ENCODE data around the gene RDX.
"Not testable (repeated sequence)": the region's sequence is repeated elsewhere in the genome, so short reads cannot be mapped to it uniquely, and the experiment has no call there.

RDX gene

GRCh38 chr11:110308071-110308470 is 11.7 kb upstream of the RDX start:
- H3K4me3 ChIP-seq (ENCODE audit: low read length), result no peak overlapping the region
- H3K9me2 ChIP-seq (replicated peaks; ENCODE audit: insufficient read depth, low read length), result no peaks in the 10 kb centered on the region
- DNase-seq, result no peak
- no peaks in the 10 kb centered on the region for H3K4me1 ChIP-seq (ENCODE audit: low read length)
- H3K27ac ChIP-seq (ENCODE audit: low read length), result no peak overlapping the region
- H3K4me2 ChIP-seq (ENCODE audit: low read depth, low read length), result no peak overlapping the region
- H2AFZ ChIP-seq (ENCODE audit: low read length), result no peak overlapping the region
- no peaks in the 10 kb centered on the region for H3F3A ChIP-seq (ENCODE audit: insufficient read depth, low read length)
- H3K27me3 ChIP-seq (replicated peaks; ENCODE audit: insufficient read depth, low read length), result no peaks in the 10 kb centered on the region
- H3K9me3 ChIP-seq (replicated peaks; ENCODE audit: insufficient read depth, low read length), result no peaks in the 10 kb centered on the region
- H3K9ac ChIP-seq (ENCODE audit: low read length), result no peak overlapping the region
- no peak for TF ChIP-seq CTCF (IDR thresholded peaks at IDR 0.05; ENCODE audit: low read length)
- TF ChIP-seq EZH2 (optimal IDR thresholded peaks at IDR 0.05; ENCODE audit: low read depth, low read length), result no peak
- TF ChIP-seq EZH2phosphoT487 (IDR thresholded peaks at IDR 0.05; ENCODE audit: low read length), result no peak
- no peaks in the 10 kb centered on the region for H3K36me3 ChIP-seq (replicated peaks; ENCODE audit: insufficient read depth, low read length)
- H4K20me1 ChIP-seq (ENCODE audit: insufficient read depth, low read length), result no peaks in the 10 kb centered on the region
- no peaks in the 10 kb centered on the region for H3K79me2 ChIP-seq (ENCODE audit: low read length)

- H2AFZ ChIP-seq (ENCODE audit: low read length); H3K79me2 ChIP-seq (ENCODE audit: low read length); H3K9me2 ChIP-seq (replicated peaks; ENCODE audit: insufficient read depth, low read length); H3K27ac ChIP-seq (ENCODE audit: low read length); H3K9ac ChIP-seq (ENCODE audit: low read length); H3K36me3 ChIP-seq (replicated peaks; ENCODE audit: insufficient read depth, low read length); H4K20me1 ChIP-seq (ENCODE audit: insufficient read depth, low read length); H3K4me2 ChIP-seq (ENCODE audit: low read depth, low read length); H3F3A ChIP-seq (ENCODE audit: insufficient read depth, low read length); H3K9me3 ChIP-seq (replicated peaks; ENCODE audit: insufficient read depth, low read length); H3K4me3 ChIP-seq (ENCODE audit: low read length); H3K27me3 ChIP-seq (replicated peaks; ENCODE audit: insufficient read depth, low read length); H3K4me1 ChIP-seq (ENCODE audit: low read length); DNase-seq: not testable (repeated sequence)
Observed at GRCh38 chr11:110306019-110306388, 9.6 kb upstream of the RDX start.

- Histone ChIP-seq H3K36me3 (replicated peaks; ENCODE audit: insufficient read depth, low read length) (no peaks in the 10 kb centered on the region), H3K27me3 (replicated peaks; ENCODE audit: insufficient read depth, low read length) (no peaks in the 10 kb centered on the region), H3K27ac (ENCODE audit: low read length) (no peak overlapping the region), H3K4me2 (ENCODE audit: low read depth, low read length) (no peak overlapping the region), H2AFZ (ENCODE audit: low read length) (no peak overlapping the region), H3K79me2 (ENCODE audit: low read length) (no peaks in the 10 kb centered on the region), H3K9me2 (replicated peaks; ENCODE audit: insufficient read depth, low read length) (no peaks in the 10 kb centered on the region), H3K4me3 (ENCODE audit: low read length) (no peak overlapping the region), H3F3A (ENCODE audit: insufficient read depth, low read length) (no peaks in the 10 kb centered on the region), H3K4me1 (ENCODE audit: low read length) (no peaks in the 10 kb centered on the region), H3K9ac (ENCODE audit: low read length) (no peak overlapping the region), H3K9me3 (replicated peaks; ENCODE audit: insufficient read depth, low read length) (no peaks in the 10 kb centered on the region), H4K20me1 (ENCODE audit: insufficient read depth, low read length) (no peaks in the 10 kb centered on the region)
- DNase-seq, result no peak
- TF ChIP-seq EZH2 (optimal IDR thresholded peaks at IDR 0.05; ENCODE audit: low read depth, low read length) (no peak), EZH2phosphoT487 (IDR thresholded peaks at IDR 0.05; ENCODE audit: low read length) (no peak), CTCF (IDR thresholded peaks at IDR 0.05; ENCODE audit: low read length) (no peak)
Observed at GRCh38 chr11:110305169-110306018, 9.0 kb upstream of the RDX start.

- Histone ChIP-seq H3F3A (ENCODE audit: insufficient read depth, low read length) (no peaks in the 10 kb centered on the region), H2AFZ (ENCODE audit: low read length) (no peak overlapping the region), H3K79me2 (ENCODE audit: low read length) (no peaks in the 10 kb centered on the region), H3K9me2 (replicated peaks; ENCODE audit: insufficient read depth, low read length) (no peaks in the 10 kb centered on the region), H3K27ac (ENCODE audit: low read length) (no peak overlapping the region), H3K36me3 (replicated peaks; ENCODE audit: insufficient read depth, low read length) (no peaks in the 10 kb centered on the region), H3K4me1 (ENCODE audit: low read length) (no peaks in the 10 kb centered on the region), H3K9ac (ENCODE audit: low read length) (no peak overlapping the region), H4K20me1 (ENCODE audit: insufficient read depth, low read length) (no peaks in the 10 kb centered on the region), H3K4me3 (ENCODE audit: low read length) (no peak overlapping the region), H3K27me3 (replicated peaks; ENCODE audit: insufficient read depth, low read length) (no peaks in the 10 kb centered on the region), H3K4me2 (ENCODE audit: low read depth, low read length) (no peak overlapping the region), H3K9me3 (replicated peaks; ENCODE audit: insufficient read depth, low read length) (no peaks in the 10 kb centered on the region)
- DNase-seq, result no peak
- no peak for TF ChIP-seq EZH2phosphoT487 (IDR thresholded peaks at IDR 0.05; ENCODE audit: low read length)
- no peak for TF ChIP-seq EZH2 (optimal IDR thresholded peaks at IDR 0.05; ENCODE audit: low read depth, low read length)
- no peak for TF ChIP-seq CTCF (IDR thresholded peaks at IDR 0.05; ENCODE audit: low read length)
Observed at GRCh38 chr11:110303414-110303826, 7.0 kb upstream of the RDX start.
